HG02642 (cell line): Measurements from ENCODE around the gene FAM98A.

ENCODE experiments used
- ATAC-seq: cut with Tn5 transposase; IDR thresholded peaks from one replicate; pipeline ENCODE4 v1.9.1; 2021; ENCODE audit warnings: mild to moderate bottlenecking; ENCODE audit not compliant: unreplicated experiment, poor library complexity

The FAM98A gene

DNA sequence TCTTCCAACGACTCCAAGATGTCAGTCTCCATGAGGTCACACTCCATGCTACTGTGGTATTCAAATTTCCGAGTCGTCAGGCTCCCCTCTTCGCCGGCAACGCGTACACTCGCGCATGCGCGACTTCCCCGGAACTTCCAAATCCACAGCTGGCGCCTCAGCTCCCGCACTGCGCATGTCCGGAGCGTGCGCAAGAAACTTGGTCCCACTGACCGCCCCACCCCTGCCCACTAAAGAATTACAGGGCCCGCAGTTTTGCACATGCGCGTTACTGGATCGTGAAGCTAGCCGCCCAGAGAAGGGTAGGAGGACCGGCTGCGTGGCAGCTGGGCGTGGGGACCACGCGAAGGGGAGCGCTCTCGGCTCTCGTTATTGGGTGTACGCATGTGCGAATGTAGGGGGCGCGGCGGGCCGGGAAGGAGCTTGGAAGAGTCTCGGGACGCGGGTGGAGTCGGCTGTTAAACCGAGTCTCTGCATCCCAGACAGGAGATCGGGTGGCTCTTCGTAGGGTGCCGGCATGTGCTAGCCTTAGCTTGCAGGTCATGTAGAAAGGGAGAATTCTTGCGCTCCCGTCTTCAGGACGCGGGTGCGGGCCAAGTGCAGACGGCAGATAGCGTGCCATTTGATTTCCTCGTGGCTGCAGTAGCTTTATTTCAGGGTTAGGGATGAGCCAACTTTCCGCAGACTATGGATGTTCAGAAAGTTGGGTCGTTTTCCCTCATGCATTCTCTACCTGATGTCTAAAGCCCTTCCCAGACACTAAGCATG lies at the start of gene FAM98A:
Gene FAM98A (minus strand): TSS at position 125 of the 768 bp plus-strand sequence. CDS start 78 bp downstream, at position 47.
- ATAC-seq = peak; percentile 93

DNA sequence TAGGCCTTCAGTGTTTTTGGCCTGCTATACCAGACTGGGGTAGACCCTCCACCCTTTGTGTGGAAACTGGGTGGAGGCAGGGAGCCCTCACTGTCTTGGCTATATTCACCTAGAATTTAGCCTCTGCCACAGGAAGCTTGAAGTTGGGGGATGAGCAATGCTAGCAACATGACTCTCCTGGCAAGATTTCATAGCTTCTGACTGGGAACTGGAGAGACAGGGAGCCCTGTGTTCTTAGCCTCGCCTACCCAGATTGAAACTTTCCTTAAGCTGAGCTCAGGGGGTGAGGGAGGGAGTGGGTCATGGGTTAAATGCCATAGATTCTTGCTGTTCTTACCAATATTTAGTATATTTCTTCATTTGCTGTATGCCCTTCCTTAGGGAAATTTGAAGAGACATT lies 46.8 kb upstream of the FAM98A start:
- ATAC-seq = no peak

DNA sequence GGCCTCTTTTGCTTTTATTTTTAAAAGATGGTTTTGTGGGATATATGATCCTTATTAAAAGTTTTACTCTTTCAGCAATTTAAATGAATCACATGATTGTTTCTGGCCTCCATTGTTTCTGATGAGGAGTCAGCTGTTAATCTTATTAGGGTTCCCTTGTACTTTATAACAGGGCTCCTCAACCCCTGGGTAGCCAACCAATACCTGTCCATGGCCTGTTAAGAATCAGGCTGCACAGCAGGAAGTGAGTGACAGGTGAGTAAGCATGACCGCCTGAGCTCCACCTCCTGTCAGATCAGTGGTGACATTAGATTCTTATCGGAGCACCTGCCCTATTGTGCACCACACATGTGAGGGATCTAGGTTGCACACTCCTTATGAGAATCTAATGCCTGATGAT lies 45.1 kb upstream of the FAM98A start:
- no peak for ATAC-seq

DNA sequence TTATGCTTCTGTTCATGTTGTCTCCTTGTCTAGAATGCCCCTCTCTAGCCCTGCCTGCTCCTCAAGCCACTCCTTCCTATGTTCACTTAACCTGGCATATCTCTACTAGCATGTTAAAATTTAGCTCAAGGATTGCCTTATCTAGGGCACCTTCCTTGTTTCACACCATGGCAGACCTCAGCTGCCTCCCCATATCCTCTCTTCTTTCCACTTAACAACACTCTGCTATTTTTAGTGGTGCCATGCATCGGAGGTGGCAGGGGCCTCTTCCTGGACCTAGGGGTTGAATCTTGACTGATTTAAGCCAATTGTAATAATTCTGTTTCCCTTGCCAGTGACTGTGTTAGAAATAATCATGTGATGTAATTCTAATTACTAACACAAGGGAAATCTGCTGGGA lies 36.9 kb upstream of the FAM98A start:
- no peak for ATAC-seq

DNA sequence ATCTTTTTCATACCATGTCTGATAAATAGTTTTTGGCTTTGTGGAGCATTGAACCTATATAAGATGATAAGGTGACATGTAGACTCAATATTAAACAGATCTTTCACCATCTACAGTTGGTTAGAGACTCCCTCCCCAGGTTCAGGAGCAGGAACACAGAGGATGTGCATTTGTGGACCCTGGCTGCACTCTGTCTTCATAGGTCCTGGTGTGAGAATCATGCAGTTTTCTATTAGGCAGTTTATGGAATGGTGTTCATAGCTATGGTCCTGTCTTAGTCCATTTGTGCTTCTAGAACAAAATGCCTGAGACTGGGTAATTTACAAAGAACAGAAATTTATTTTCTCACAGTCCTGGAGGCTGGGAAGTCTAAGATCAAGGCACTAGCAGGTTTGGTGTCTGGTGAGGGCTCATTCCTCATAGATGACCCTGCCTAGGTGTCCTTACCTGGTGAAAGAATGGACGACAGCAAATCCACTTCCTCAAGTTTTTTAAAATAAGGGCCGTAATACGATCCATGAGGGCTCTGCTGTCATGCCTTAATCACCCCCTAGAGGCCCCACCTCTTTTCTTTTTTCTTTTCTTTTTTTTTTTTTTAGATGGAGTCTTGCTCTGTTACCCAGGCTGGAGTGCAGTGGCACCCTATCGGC lies 35.3 kb upstream of the FAM98A start:
- no peak for ATAC-seq

DNA sequence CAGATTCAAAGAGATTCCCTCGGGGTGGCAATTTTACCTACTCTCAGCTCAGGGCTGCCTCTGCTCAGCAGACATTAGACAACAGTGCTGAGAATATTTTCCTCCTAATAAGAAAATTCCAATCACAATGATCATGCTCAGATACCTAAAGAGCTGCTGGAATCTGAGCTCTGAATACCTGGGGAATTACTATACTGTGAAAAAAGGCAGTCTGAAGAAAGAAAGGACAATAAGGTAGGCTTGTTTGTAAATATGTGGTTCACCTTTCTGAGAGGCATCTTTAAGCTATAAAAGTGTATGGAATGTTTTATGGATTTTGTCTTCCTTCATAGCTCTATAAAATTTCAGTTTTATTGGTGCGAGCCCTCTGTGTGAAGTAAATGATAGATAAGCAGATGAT lies 34.2 kb upstream of the FAM98A start:
- ATAC-seq = no peak

DNA sequence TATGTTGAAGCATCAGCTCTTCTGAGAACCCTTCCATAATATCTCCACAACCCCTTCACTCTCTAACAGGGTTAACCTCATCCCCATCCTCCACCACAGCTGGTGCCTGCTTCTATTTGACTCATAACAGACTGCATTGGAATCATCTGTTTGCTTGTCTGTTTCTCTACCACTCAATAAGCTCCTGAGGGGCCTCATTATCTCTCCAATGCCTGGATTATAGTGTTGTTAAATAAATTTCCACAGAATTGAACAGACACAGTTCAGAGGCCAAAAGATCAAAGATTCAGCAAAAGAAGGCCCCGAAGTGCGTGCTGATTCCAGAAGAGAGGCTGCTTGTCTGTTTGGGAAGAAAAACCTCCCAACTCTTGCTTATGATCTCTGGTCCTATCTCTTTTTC lies 33.7 kb upstream of the FAM98A start:
- ATAC-seq = no peak

DNA sequence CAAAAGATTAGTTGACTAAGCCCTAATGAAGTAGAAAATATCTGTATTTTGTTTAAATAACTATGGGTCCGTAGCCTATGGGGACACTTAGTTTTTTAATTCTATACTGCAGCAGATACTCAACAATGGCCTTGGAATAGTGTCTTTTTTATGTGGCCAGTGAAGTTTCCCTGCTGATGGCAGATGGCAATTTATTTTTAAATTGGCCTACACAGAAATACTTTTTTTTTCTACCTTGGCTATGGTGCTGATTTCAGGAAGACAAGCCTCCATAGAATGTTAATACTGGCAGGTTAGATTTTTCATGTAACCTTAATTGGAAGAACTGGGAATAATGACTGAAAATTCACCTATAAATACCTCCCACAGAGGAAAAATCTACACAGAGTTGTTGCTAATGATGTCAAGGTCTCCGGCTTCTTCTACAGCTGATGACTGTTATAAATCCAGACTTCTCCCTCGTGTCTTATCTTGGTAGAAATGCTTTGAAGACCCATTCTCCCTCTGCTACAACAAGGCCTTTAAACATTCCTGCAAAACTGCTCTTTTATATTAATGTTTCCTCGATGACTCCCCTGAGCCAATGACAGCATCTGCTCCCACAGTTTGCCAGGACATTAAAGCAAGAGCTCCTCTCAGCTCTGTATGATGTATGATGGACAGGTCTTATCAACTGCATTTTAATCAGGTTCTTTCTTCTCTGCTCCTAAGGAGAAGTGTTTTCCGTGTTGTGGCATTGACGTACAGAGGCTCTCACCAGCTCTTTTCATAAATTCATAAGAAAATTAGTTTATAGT lies 29.1 kb upstream of the FAM98A start:
- no peak for ATAC-seq

DNA sequence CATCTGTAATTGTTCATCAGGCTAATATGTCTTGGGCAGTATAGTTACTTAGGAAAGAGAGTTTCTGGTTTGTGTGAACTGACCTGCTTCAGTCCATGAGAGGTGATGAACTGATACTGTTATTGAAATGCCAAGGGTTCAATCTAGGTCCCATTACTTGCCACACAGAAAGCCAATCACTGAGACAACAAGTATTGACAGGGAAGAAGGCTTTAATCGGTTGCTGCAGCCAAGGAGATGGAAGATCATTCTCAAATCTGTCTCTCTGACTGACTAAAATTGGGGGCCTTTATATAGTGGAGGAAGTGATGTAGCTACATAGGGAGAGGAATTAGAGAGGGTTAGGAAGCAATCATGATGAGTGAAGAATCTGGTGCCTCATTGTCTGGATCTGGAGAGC lies 19.9 kb upstream of the FAM98A start:
- no peak for ATAC-seq

DNA sequence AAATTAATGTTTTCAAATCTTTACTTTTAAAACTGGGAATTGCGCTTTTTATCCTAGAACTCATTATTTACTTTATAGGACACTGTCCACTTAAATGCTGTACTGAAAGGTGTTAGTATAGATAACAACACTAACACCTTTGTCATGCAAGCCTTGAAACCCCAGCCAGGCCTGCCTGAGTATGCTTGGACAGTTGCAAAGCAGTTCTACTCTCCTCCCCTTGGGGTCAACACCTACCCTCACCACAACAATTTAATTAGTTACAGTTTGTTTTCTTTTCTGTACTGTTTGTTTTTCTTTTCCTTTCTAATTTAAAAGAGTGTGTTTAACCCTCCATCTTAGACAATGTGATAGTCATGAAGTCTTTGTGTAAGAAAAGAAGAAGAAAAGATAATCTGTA lies 18.9 kb upstream of the FAM98A start:
- ATAC-seq = no peak

DNA sequence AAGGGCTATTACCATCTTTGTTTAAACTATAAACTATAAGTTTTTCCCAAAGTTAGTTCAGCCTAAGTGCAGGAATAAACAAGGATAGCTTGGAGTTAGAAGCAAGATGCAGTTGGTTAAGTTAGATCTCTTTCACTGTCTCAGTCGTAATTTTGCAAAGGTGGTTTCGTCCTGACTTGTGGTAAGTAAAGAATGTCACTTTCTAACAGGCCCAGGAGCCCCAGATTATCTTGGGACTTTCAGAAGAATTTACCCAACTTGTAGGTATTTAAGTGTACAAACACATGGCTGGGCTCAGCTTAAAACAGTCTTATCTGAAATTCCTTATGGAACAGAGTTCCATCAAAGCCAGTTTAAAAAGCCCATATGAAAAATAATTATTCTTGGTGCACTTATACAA lies 18.3 kb upstream of the FAM98A start:
- no peak for ATAC-seq

DNA sequence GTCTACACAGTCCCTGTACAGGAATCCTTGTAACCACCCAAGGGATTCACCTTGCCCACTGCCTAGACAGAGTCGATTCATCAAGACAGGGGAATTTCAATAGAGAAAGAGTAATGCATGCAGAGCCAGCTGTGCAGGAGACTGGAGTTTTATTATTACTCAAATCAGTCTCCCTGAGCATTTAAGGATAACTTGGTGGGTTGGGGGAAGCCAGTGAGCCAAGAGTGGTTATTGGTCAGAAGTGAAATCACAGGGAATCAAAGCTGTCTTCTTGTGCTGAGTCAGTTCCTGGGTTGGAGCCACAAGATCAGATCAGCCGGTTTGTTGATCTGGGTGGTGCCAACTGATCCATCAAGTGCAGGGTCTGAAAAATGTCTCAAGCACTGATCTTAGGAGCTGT lies 17.8 kb upstream of the FAM98A start:
- no peak for ATAC-seq

DNA sequence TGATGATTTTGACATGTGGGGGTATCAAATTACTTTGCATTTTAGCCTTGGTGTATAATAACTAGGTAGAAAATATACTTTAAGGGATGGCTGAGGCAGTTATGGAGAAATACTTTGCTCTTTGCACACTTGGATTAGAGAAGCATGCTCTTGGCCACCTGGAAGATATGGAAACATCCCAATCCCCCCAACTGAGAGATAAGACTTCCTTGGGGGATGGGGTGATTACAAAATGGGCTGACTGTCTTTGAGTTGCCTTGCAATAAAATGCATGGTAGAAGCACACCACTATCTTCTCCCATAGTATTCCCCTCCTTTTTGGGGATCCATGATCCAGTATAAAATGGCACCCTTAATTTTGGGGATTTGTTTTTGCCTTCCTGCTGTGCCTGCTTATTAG lies 15.1 kb upstream of the FAM98A start:
- no peak for ATAC-seq

DNA sequence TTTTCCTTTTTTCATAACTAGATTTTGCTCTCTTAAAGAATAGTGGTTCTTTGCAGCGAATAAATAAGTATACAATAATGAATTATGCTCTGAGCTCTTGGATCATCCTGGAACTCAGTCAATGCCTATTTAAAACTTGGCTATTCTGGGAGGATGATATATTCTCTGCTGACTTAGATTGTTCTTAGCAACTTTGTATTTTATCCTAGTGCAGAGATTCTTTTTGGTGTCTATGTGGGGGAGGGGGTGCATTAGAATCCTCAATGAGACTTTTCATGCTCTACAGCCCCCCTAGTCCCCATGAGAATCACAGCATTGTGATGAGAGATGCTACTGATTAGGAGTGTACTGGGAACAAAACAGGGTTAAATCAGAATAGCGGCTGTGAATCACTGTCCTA lies 8.8 kb upstream of the FAM98A start:
- no peak for ATAC-seq

DNA sequence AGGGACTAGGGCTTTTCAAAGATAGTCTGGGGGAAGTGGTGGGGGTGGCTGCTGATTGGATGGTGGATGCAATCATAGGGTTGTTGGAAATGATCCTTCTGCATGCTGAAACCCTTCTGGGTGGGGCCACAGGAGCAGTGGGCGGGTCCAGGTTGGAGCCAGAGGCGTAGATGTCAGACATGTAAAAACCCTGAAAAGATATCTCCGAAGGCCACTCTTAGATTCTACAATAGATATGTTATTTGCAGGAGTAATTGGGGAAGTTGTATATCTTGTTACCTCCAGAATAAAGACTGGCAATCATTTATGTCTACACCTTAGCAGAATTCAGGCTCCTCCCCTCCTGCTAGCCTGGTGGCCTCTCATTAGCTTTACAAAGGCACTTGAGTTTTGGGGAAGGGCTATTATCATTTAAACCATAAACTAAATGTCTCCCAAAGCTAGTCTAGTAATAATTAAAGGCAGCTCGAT lies 8.2 kb upstream of the FAM98A start:
- no peak for ATAC-seq

DNA sequence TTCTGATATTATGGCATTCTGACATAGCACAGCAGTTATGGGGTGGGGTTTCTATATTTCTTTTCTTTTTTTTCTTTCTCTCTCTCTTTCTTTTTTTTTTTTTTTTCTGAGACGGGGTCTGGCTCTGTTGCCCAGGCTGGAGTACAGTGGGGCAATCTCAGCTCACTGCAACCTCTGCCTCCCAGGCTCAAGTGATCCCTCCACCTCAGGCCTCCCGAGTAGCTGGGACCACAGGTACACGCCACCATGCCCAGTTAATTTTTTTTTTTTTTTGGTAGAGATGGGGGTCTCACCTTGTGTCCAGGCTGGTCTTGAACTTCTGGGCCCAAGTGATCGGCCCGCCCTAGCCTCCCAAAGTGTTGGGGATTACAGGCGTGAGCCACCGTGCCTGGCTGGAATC lies 7.5 kb upstream of the FAM98A start:
- no peak for ATAC-seq

DNA sequence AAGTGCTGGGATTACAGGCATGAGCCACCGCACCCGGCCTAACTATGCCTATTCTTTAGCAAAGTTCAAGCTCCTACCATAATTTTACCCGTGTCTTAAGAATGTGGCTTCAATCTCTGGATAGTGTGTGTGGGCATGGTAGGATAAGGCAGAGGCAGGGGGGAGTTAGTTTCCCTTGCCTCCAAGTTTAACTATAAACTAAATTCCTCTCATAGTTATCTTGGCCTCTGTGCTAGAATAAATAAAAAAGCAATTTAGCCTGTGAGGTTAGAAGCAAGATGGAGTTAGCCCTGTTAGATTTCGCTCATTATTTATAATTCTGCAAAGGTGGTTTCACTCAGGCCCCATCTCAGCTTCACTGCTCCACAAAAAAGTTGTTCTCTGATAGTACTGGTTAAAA lies 7.0 kb upstream of the FAM98A start:
- ATAC-seq = no peak

DNA sequence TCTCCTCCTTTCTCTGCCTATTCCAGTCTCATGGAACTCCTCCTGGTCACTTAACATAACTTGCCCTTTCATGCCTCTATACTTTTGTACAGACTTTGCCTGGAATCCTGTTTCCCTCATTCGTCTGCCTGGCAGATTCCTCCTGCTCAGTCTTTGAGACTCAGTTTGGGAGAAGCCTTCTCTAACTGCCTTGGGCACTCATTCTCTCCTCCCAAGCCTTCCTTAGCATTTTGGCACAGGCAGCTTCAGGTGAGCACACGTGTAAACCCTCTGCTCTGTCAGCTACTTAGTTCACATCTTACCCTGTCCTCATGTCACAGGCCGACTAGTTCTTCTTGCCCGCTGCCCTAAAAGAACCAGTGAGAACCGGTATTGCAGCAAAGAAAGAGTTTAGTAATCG lies 6.0 kb upstream of the FAM98A start:
- ATAC-seq = no peak

DNA sequence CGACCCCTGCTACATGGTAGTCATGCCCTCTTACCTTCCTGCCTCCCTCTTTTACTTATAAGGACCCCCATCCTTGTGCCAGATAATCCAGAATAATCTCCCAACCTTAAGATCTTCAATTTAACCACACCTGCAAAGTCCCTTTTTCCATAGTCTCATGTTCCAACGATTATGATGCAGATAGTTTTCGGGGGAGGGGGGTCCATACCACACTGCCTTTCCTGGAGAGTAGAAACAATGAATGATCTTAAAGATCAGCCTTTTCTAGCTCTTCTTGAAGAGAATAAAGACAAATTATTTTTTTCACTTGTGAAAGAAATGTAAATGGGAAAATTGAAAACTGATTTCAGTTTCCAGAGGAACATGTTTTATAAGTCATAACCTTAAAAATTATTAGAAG lies 4.3 kb upstream of the FAM98A start:
- no peak for ATAC-seq

DNA sequence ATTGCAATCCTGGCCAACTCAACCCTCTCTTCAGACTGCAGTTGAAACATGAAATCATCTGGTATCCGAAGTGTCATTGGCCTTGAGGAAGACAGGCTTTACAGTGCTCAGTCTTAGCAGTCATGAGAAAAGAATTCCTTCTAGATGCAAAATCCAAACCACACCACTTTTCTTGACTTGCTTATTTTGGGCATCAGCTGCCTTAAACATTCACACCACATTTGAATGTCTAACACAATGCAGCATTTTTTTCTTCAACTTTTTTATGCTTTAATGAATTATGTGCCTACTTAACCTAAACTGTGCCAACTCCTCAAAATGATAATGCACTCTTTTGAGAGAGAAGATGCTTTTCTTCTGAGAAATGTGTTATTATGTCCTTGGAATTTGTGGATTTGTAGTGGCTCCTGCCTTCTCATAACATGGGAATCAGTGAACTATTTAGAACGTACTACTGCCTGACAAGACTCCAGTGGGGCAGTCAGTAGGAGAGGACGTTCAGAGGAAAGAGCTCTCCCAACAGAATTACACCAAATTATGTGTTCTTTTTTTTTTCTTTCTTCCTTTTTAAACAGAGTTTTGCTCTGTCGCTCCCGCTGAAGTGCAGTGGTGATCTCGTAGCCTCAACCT lies 3.2 kb upstream of the FAM98A start:
- no peak for ATAC-seq

DNA sequence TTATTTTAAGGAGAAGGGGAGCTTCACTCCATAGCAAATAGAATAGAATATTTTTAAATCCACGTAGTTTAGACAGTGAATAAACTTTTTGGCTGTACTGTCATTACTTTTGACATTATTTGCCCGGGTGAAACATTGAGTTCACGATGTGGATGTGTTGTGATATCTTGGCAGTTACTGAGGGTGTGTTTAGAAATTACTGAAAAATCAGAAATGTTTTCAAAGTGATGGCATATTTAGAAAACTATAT lies 769 bp upstream of the FAM98A start:
- no peak for ATAC-seq
